Colonic mucosa (tissue), 4 donors: ENCODE measurements around the gene ASTN2. TPM values are rescaled to one million over a fixed set of nuclear protein-coding genes. Genes with fewer than 3 reads are reported as not detected.

Source experiments
- DNase-seq: peaks from one replicate; pipeline ENCODE4 v3.0.0-alpha.2; 2020
- H3K27ac ChIP-seq: fragments of 200-600 bp; one replicate; pipeline ENCODE4 v1.8.0; 2021
- H3K27me3 ChIP-seq: fragments of 200-600 bp; one replicate; pipeline ENCODE4 v1.8.0; 2021
- H3K36me3 ChIP-seq: fragments of 200-600 bp; one replicate; pipeline ENCODE4 v1.8.0; 2021
- H3K4me1 ChIP-seq: fragments of 200-600 bp; one replicate; pipeline ENCODE4 v1.8.0; 2021; ENCODE audit warnings: mild to moderate bottlenecking
- H3K4me3 ChIP-seq: fragments of 200-600 bp; one replicate; pipeline ENCODE4 v1.8.0; 2021
- H3K9ac ChIP-seq, 2 donors: one replicate each; pipeline ENCODE4 v1.7.0; 2013; ENCODE audit warnings: control low read depth in 2 of 2, low read depth in 2 of 2, low read length in 2 of 2
- H3K9me3 ChIP-seq: fragments of 200-600 bp; one replicate; pipeline ENCODE4 v1.8.0; 2021
- intact Hi-C: fragments of 100-400 bp; cut with DNase I; formaldehyde crosslinking; loops from one replicate; pipeline ENCODE4 v1.14.1; 2022
- total RNA-seq, 2 donors: library from RNA; stranded (reverse); fragmentation: NEBNext Ultra II Directional in 1 of 2; extraction: Animal tissue kit (Norgen Biotek cat#: 25700) in 1 of 2; gene quantifications; one replicate each; pipeline ENCODE4 v1.2.1, GENCODE V29; 2021
- TF ChIP-seq, protein P1 (sequence below): fragments of 200-600 bp; IDR thresholded peaks from one replicate; pipeline ENCODE4 v1.8.0; 2022; ENCODE audit warnings: antibody characterized with exemption, mild to moderate bottlenecking
- donor health status: healthy.
- donor health status: DM: no; HTN: no; CAD: no.
- donor health status: DM: no; HTN: no; CAD: no.

The ASTN2 gene
- total RNA-seq, 2 donors from 2014 or later, result 2.5 to 6.1 TPM

DNA sequence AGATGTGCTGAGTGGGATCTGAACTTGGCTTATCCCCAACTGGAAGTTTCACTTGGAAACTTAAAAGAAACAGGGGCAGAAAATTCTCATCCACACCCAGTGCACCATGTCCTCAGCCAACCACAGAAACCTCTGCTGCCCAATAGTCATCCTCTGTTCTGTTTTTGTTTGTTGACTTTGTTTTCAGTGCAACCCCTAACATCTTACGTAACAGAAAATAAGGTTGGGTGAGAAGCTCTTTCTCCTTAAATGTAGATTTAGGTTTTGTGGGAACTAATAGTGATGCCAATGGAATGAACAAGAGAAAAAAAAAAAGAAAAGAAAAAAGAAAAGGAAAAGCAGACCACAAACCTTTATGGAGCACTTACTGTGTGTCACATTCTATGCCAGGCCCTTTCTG is 998.4 kb downstream of the ASTN2 start:
- intact Hi-C loops, result no loop called here
- Histone ChIP-seq H3K9ac (no peak overlapping the region), H3K4me3 (no peak overlapping the region), H3K36me3 (no peaks in the 10 kb centered on the region), H3K4me1 (no peaks in the 10 kb centered on the region), H3K27ac (no peak overlapping the region), H3K27me3 (no peaks in the 10 kb centered on the region), H3K9me3 (no peaks in the 10 kb centered on the region)
- DNase-seq, result no peak
- TF ChIP-seq, protein P1, sequence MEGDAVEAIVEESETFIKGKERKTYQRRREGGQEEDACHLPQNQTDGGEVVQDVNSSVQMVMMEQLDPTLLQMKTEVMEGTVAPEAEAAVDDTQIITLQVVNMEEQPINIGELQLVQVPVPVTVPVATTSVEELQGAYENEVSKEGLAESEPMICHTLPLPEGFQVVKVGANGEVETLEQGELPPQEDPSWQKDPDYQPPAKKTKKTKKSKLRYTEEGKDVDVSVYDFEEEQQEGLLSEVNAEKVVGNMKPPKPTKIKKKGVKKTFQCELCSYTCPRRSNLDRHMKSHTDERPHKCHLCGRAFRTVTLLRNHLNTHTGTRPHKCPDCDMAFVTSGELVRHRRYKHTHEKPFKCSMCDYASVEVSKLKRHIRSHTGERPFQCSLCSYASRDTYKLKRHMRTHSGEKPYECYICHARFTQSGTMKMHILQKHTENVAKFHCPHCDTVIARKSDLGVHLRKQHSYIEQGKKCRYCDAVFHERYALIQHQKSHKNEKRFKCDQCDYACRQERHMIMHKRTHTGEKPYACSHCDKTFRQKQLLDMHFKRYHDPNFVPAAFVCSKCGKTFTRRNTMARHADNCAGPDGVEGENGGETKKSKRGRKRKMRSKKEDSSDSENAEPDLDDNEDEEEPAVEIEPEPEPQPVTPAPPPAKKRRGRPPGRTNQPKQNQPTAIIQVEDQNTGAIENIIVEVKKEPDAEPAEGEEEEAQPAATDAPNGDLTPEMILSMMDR, result no peak

DNA sequence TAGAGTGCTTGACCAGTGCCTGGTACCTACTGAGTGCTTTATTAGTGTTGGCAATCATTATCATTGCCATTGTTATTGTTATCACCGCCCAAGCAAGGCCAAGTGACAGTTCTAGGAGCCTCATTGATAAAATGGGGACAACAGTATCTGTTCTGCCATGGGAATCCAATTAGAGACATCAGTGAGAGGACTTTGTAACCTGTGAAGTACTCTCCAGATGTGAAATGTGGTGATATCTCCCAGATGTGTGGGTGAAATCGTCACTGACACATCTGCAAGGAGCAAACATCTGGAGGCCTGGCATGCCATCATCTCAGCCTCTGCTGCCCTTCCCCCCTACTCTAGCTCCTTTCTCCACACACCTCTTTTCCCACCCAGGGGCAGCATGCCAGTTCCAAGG is 1000.5 kb downstream of the ASTN2 start:
- no peaks in the 10 kb centered on the region for H3K4me1 ChIP-seq
- H3K9ac ChIP-seq, result no peak overlapping the region
- H3K4me3 ChIP-seq, result no peak overlapping the region
- H3K9me3 ChIP-seq, result no peaks in the 10 kb centered on the region
- no peaks in the 10 kb centered on the region for H3K36me3 ChIP-seq
- no peak overlapping the region for H3K27ac ChIP-seq
- no peaks in the 10 kb centered on the region for H3K27me3 ChIP-seq
- intact Hi-C loops, result no loop called here
- TF ChIP-seq, protein P1, result no peak
- DNase-seq, result no peak

DNA sequence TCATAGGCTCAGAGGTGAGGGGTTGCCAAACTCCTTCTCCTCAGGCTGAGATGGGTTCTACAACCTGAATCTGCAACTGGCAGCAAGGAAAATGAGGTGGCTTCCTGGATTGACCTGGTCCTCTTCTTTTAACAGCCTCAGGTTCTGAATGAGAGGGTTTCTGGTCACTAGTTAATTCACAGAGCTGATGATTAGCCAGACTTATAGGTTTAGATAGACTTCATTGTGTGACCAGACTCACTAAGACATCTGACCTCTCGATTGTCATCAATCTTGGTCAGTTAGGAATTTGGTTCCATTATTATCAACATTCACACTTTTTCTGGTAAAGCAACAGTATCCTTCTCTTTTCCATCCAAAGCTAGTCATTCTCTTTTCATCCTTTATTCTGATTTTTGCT is 1003.4 kb downstream of the ASTN2 start:
- TF ChIP-seq, protein P1, result no peak

DNA sequence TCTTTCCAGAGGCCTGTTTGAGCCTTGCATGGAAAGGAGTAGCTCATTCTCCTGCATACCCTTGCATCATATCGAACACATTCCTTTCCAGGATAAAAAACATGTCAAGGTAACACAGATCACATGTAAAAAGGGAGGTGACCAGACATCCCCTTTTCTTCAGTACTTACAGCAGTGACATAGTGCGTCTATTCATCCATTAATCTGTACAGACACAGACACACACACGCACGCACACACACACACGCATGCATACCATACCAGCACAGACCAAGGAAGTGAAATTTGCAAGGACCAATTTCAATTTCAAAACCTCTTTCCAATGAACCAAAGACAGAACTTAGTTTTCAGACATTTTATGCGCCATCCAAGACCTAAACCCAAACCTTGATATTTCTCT is 1005.2 kb downstream of the ASTN2 start:
- H3K4me3 ChIP-seq, result no peak overlapping the region
- intact Hi-C loops, result no loop called here
- no peaks in the 10 kb centered on the region for H3K9me3 ChIP-seq
- TF ChIP-seq, protein P1, result no peak
- H3K27me3 ChIP-seq, result no peaks in the 10 kb centered on the region
- H3K4me1 ChIP-seq, result no peaks in the 10 kb centered on the region
- H3K9ac ChIP-seq, result no peak overlapping the region
- no peak overlapping the region for H3K27ac ChIP-seq
- H3K36me3 ChIP-seq, result no peaks in the 10 kb centered on the region
- DNase-seq, result no peak

More for the DNA sequence above, 1003.4 kb downstream of the ASTN2 start:
- Histone ChIP-seq H3K4me3 (no peak overlapping the region), H3K36me3 (no peaks in the 10 kb centered on the region), H3K9ac (no peak overlapping the region), H3K9me3 (no peaks in the 10 kb centered on the region), H3K27me3 (no peaks in the 10 kb centered on the region), H3K4me1 (no peaks in the 10 kb centered on the region), H3K27ac (no peak overlapping the region)
- intact Hi-C loops, result no loop called here
- no peak for DNase-seq

DNA sequence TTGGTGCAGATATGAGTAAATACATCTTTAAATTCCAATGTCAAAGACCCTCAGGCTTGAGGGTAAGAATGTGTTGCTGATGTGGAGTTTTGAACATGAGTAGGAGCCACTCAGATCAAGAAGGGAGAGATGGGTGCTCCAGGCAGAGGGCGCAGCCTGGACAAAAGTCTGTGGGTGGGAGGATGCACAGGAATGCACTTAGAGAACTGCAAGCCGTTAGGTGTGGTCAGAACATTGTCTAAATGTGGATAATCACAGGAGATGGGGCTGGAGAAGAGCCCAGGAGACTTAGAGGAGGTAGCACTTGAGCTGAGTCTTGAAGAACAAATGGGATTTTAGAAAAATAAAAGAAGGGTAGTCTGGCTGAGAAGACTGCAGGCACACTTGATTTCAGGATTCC is 1005.7 kb downstream of the ASTN2 start:
- no peak overlapping the region for H3K9ac ChIP-seq
- H3K27ac ChIP-seq, result no peak overlapping the region
- intact Hi-C loops, result no loop called here
- no peaks in the 10 kb centered on the region for H3K4me1 ChIP-seq
- no peaks in the 10 kb centered on the region for H3K36me3 ChIP-seq
- H3K27me3 ChIP-seq, result no peaks in the 10 kb centered on the region
- DNase-seq, result no peak
- H3K9me3 ChIP-seq, result no peaks in the 10 kb centered on the region
- TF ChIP-seq, protein P1, result no peak
- no peak overlapping the region for H3K4me3 ChIP-seq

DNA sequence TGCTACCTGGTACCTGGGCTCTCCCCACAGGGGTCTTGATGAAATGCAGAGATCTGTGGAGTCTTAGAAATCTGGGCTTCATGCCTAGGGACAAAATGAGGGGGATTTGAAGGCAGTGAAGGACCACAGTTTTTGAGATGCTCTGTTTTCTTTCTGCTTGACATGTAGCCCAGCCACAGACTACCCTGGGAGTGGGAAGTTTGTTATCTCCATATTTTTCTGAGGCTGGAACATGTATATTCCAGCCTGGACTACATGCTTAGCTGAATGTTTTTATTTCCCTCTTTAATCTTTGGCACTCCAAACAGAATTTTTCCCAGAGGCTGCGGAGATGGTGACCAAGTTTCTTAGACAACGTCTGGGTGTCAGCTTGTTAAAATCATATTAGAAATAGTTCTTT is 1008.4 kb downstream of the ASTN2 start:
- intact Hi-C loops, result no loop called here
- Histone ChIP-seq H3K9ac (no peak overlapping the region), H3K4me3 (no peak overlapping the region), H3K36me3 (no peaks in the 10 kb centered on the region), H3K4me1 (no peaks in the 10 kb centered on the region), H3K27me3 (no peaks in the 10 kb centered on the region), H3K27ac (no peak overlapping the region), H3K9me3 (no peaks in the 10 kb centered on the region)
- TF ChIP-seq, protein P1, result no peak
- no peak for DNase-seq
